SKM-1 (cell line): ENCODE data around the gene PTAR1.
"Not testable (repeated sequence)": the region's sequence is repeated elsewhere in the genome, so short reads cannot be mapped to it uniquely, and the experiment has no call there.

Experiments
- DNase-seq: peaks from one replicate; lab custom pipeline; 2025; ENCODE audit not compliant: unreplicated experiment; lab: John Stamatoyannopoulos, UW

The PTAR1 gene, protein sequence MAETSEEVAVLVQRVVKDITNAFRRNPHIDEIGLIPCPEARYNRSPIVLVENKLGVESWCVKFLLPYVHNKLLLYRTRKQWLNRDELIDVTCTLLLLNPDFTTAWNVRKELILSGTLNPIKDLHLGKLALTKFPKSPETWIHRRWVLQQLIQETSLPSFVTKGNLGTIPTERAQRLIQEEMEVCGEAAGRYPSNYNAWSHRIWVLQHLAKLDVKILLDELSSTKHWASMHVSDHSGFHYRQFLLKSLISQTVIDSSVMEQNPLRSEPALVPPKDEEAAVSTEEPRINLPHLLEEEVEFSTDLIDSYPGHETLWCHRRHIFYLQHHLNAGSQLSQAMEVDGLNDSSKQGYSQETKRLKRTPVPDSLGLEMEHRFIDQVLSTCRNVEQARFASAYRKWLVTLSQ

DNA sequence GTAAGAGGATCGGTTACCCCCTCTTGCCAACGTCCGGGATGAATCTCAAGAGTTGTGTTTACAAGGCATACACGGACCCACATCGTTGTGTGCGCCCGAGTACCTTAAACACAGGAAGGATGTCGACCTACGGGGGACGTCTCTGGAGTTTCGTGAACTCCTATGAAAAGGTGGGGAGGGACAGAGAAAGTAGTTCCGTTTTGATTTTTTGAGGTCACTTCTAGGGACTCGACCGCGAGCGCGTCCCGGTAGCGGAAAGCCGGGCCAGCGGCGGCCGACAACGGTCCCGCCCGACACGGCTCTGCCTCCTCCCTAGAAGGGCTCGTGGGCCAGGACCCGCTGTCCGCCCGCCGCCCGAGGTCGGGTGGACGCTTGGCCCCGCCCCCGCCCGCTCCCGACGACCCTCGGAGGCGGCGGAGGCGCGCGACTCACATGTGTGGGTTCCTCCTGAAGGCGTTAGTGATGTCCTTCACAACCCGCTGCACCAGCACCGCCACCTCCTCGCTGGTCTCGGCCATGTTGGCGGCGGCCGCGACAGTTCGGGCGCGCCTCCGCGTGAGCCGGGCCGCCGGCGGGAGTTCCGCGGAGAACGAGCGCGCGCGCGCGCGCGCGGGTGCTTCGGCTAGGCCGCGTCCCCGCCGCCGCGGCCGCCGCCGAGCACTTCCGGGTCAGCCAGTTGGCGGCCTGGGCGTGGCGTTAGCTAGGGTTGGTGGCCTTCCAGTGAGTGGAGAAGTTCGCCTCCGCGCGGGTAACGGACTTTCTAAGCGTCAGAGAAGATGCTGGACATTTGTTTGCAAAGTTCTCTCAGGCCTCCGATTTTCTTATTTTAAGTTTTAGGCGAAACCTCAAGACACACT is at the start of gene PTAR1:
Gene PTAR1 (minus strand): TSS at position 591 of the 857 bp plus-strand sequence. CDS start 73 bp downstream, at position 518.
- peak; percentile 32 for DNase-seq

DNA sequence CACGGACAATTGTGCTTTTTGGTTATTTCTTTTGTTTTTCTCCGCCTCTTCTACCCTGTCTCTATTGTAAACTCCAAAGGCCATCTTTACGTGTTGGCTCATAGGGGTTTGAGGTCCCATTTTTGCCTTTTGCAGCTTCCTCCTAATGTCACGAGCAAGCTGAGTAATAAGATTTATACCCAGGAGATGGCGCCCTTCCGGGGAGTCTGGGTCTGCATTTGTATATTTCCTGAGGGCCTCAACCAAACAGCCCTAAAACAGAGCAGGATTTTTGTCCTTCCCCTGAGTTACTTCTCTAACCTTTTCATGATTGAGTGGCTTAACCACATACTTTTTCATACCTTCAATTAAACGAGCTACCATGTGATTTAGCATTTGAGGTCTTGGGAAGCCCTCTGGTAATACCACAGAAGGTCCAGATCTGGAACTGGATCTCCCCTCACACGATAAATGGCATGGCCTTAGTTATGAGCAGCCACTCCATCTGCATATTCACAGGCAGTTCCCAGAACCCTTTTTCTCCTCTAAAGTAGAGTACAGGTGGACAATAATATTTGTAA is 49.6 kb upstream of the PTAR1 start:
- DNase-seq: no peak

GRCh38 chr9:69806627-69807026 is 46.8 kb upstream of the PTAR1 start:
- no peak for DNase-seq

- no peak for DNase-seq
Measured at GRCh38 chr9:69805962-69806515, 46.2 kb upstream of the PTAR1 start.

DNA sequence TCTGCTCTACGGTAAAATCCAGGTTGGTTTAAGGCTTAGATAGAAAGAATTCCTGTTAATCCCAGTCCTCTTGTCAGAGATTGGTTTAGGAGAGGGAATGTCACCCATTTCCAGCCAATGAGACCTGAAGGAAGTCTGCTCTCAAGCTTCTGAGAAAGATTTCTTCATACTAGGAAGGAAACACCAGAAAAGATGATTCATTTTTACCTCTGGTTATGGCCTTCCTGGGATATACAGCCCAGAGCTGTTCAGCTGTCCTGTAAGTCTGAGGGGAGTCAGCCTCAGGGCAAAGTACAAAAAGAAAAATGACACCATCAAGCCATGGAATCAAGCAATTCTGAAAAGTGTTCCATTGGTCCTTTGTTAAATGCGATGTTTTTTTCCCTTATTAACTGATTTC is 42.2 kb upstream of the PTAR1 start:
- DNase-seq: no peak

- not testable (repeated sequence) for DNase-seq
Measured at GRCh38 chr9:69800027-69800426, 40.2 kb upstream of the PTAR1 start.

DNA sequence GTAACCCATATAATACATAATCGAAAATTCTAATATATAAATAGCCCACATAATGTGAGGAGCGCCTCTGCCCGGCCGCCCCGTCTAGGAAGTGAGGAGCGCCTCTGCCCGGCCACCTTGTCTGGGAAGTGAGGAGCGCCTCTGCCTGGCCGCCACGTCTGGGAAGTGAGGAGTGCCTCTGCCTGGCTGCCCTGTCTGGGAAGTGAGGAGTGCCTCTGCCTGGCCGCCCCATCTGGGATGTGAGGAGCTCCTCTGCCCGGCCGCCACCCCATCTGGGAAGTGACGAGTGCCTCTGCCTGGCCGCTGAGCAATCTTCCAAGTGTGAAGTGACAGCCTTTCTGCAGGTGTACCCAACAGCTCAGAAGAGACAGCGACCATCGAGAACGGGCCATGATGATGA is 39.7 kb upstream of the PTAR1 start:
- not testable (repeated sequence) for DNase-seq

- no peak for DNase-seq
Measured at GRCh38 chr9:69798744-69799143, 38.9 kb upstream of the PTAR1 start.

- no peak for DNase-seq
Measured at GRCh38 chr9:69797675-69798074, 37.9 kb upstream of the PTAR1 start.

GRCh38 chr9:69794356-69794755 is 34.5 kb upstream of the PTAR1 start:
- DNase-seq: no peak

GRCh38 chr9:69785757-69786156 is 25.9 kb upstream of the PTAR1 start:
- DNase-seq: no peak

- DNase-seq: no peak
Measured at GRCh38 chr9:69773258-69773657, 13.4 kb upstream of the PTAR1 start.

GRCh38 chr9:69771775-69772418 is 12.1 kb upstream of the PTAR1 start:
- DNase-seq: no peak

DNA sequence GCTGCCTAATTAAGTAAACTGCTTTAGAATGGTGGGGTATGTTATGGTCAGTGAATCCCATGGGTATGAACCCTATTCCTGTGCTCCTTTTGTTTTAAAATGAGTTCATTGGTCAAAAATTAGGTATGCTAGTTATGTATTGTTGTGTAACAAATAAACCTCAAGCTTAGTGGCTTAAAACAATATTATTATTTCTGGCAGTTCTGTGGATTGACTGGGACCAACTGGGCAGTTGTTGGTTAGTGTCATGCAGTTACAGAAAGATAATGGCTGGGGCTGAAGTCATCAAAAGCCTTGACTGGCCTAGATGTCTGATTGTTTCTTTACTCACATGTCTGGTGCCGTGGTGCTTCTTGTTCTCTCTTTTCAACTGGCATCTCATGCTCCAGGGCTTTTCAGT is 8.9 kb upstream of the PTAR1 start:
- no peak for DNase-seq

DNA sequence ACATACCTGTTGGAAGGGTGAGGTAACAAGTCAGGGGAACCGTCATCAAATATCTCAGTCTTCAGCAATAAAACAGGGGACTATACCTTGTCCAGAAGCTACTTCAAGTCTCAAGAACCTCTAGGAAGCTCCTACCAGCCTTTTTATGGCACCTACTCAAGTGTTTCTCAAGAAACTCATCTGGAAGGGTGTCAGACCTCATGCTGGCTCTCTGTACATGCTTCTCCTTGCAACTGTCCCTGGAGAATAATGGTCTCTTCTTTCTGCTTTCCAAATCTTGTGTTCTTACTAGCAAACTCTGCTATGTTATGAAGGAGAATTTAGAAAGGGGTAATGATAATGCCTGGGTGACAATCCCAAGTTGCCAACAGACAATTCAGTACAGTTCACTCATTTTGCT is 8.3 kb upstream of the PTAR1 start:
- DNase-seq: no peak

GRCh38 chr9:69763862-69764261 is 4.1 kb upstream of the PTAR1 start:
- DNase-seq: not testable (repeated sequence)

GRCh38 chr9:69762527-69762926 is 2.7 kb upstream of the PTAR1 start:
- DNase-seq: no peak

DNA sequence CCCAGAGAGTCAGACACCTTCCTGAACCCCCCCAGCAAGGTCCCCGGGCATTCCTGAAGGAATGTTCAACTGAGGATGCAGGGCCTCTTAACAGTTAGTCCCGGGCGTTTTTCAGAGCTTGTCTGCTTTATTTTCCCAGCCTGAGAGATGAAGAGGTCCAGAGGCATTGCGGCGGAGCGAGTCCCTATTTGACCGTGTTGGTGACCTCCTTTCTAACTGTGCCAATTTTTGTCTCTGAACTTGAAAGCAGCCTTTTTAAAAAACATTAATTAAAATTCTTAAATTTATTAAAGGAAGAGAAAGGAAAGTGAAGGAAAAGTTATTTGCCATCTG is 433 bp upstream of the PTAR1 start:
- DNase-seq: no peak

DNA sequence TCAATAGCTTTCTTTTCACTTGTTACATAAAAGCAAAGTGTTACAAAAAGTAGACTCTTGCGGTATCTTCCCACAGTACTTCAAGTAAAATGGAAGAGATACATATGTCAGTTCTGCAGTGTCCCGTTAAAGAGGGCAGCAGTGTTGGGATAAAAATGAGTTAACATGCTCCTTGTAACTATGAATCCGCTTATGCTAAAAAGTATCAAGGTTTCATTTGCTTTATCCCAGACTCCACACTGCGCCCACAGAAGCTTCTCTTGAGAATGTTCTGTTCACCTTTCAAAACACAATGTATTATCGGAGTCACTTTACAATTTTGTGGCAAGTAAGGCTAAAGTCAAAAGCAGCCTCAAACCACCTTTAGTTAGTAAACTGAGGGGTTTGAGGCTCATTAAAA is 790 bp downstream of the PTAR1 start:
- no peak for DNase-seq

- no peak for DNase-seq
Measured at GRCh38 chr9:69757996-69758675, 1.7 kb downstream of the PTAR1 start.

- no peak for DNase-seq
Measured at GRCh38 chr9:69755205-69755604, 4.6 kb downstream of the PTAR1 start.
